Embryonic facial prominence (tissue), 1 donor: ENCODE data around the gene THSD7B.

ENCODE experiments used
- DNase-seq: peaks from one replicate; pipeline ENCODE4 v3.0.0-alpha.2; 2016; ENCODE audit errors: extremely low spot score

THSD7B gene

DNA sequence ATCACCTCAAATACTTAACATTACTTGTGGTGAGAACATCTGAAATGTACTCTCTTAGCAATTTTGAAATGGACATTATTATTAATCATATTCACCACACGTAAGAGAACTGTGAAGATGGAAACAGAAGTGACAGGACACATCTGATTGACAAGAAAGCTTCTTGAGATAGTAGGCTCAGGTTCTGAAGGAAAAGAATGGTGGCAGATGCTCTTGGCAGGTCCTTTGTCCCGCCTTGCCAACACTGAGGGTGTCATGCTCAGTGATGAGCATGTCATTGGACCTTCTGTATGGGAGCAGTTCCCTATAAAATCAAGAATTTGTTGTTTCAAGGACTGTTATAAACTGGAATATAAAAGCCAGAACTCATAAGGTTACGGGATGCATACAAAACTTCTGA, 428.1 kb downstream of the THSD7B start:
- DNase-seq, result no peak

DNA sequence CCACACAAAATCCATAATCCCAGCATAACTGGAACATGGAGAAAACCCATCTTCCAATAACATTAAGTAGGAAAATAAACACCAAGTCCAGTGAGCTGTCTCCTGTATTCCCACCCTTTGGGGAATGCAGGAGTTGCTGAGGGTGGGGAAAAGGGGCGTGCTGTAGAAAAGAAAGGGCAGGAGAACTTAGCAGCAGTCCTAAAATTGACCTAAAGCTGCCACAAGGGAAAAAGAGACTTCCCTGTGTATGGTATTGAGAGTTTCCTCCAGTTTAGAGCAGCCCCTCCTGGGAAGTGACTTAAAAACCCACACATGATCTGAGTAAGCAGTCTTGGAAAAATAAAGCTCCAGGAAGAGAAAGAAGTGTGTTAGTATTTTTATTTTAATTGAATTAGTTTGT, 428.8 kb downstream of the THSD7B start:
- no peak for DNase-seq

DNA sequence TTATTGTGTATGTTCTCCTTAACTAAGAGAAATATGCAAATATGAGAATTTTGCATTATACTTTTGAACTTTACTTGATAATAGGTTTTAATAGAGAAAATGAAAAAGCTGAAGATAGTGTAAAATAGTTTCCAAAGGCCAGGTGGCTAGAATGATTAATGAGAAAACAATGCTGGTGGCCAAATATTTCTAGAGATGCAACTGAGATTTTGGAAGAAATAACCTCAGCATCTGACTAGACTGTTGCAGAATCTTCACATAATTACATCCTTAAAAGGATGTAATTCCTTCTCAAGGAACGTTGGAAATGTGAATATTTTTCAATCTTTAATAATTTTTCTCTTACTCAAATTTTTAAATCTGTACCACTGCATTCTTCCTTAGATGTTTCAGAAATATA, 434.4 kb downstream of the THSD7B start:
- DNase-seq, result no peak

DNA sequence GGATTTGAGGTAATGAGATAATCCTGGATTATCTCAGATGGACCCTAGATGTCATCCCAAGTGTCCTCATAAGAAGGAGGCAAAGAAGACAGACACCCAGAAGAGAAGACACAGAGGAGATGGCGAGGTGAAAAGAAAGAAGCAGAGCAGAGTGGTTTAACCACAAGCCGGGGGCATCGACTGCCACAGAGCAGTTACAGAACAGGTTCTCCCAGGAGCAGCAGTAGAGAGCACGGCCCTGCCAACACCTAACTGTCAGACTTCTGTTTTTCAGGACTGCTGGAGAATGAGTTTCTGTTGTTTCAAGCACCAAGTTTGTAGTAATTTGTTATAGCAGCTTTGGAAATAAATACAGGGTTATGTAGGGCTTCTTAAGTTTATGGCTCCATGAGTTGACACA, 437.0 kb downstream of the THSD7B start:
- no peak for DNase-seq

DNA sequence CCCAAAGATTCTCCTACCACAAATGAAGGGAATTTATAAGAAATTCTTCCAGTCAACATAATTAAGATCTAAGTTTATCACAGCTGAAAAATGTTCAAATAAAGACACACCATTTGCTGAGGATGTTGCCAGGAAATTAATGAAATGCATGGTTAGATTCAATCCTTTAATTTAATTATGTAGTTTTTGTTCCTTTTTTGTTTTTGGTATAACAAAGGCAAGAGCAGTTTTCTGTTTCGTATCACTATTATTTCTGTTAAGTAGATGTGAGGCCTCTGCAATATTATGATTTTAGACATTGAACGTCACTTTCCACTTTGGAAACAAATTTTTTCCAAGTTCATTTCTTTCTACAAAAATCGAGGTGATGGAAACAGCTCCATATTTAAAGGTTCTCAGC, 440.0 kb downstream of the THSD7B start:
- no peak for DNase-seq

DNA sequence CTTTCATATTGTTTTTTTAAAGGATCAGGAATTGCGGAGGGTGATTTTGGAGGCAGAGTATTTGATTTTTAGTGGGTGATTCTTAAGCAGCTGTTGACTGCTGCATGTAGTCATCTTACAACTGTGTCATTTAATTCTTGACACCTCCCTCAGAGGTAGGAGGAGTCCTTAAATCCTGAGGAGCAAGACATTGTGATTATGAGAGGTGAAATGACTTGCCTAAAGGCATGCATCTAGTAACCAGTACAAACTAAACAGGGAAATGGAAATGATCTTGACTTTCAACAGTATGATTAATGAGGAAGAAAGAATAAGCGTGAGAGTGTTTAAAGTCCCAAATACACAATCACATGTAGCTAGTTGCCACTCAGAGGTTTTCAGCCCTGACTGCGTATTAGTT, 440.7 kb downstream of the THSD7B start:
- no peak for DNase-seq

DNA sequence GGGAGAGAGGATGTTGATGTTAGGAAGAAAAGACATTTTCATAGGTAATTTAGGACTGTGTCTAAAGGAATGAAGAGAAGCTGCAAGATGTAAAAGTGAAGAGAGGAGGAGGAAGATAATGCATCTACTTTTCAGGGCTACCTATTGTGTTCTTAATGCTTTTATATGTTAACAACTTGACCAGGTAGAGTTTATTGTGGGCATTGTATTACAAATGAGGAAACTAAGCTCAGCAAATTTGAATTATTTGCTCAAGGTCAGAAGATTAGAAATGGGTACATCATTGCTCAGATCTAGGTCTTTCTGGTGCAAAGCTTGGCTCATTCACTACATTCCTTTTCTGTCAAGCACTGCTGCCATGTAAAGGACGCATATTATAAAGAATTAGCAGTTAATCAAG, 441.7 kb downstream of the THSD7B start:
- no peak for DNase-seq

DNA sequence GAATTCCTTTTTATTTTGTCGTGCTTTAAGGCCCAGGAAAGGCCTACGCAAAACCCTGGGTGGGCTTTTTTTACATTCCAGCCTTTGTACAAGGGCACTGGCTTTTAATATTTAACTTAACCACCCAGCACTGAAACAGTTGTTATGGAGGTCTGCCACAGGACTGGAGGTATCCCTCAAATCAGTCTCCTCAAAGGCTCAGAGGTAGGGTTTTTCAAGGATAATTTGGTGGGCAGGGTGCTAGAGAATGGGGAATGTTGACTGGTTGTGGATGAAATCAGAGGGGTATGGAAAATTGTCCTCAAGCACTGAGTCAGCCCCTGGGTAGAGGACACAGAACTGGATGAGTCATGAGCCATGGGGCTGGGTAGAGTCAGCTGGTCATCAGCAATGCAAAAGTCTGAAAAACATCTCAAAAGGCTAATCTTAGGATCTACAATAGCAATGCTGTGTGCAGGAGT, 443.1 kb downstream of the THSD7B start:
- no peak for DNase-seq

DNA sequence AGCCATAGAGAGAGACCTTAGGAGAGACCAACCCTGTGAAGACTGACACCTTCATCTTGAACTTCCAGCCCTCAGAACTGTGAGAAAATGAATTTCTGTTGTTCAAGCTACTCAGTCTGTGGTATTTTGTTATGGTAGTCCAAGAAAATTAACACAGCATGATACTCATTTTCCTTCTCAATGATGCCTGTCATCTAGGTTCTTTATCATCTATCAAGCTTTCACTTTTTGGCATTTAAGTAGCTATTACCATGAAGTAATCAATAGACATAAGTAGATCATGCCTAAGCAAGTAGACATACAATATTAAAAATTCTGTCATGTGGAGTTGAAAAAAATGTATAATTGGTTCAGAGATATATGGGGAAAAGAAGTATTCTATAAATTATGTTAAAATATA, 444.7 kb downstream of the THSD7B start:
- DNase-seq, result no peak

DNA sequence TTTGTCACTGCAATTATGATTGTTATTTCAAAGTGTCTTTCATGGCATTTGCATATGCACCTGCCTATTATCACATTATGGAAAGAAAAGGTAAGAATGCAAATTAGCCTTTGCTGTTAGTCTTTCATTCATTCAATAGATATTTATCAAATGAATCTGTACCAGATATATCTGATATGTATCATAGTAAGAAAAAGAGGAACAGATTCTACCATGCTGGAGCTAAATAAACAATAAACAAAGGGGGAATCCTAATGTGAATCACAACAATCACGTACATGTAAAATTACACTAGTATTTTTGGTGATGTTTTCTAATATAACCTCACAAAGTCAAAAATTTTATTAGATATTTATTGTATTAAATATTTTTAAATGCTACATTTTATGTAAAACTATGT, 446.4 kb downstream of the THSD7B start:
- DNase-seq, result no peak

DNA sequence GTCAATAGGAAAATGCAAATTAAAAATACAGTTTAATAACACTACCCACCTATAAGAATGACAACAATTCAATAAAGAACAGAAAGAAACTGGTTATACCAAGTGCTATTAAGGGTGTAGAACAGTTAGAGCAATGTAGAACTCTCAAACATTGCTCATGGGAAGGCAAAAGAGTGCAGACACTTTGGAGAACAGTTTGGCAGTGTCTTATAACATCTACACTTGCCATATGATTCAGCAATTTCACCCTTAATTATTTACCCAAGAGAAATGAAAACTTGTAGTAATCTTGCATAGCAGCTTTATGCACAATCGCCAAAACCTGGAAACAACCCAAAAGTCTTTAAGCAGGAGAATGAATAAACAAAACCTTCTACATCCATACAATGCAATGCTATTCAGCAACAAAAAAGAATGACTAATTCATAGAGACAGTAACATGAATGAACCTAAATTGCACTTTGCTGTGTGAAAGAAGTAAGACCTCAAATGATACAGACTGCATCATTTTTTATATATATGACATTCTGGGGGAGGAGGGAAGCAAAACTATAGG, 455.2 kb downstream of the THSD7B start:
- no peak for DNase-seq

DNA sequence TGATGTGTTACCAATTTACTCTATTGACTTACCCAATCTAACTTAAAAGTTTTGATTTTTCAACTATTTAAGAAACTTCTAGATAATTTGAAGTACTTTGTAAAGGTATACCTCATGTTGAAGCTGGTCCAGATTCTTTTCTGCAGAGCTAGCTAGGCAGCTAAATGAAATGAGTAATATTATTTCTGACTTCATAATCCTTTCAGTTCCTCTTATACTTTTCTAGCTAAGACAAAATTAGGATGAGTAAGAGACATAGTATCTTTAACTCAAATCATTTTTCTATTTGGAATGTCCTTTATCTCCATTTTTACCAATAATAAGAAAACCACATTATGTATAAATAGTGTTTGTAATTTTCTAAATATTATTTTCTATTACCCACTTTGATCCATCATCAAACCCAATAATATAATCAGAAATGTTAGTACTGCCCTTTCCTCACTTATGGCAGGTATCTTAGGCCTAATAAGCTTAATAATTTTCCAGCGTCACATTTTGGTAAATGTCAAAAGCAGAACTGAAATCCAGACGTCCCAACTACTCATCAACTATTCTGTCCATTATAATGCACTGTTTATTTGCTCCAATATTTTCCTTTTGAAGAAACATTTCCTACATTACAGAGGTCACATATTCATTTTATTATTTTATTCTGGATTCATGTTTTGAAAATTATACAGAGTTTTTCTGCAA, 456.6 kb downstream of the THSD7B start:
- DNase-seq, result no peak

DNA sequence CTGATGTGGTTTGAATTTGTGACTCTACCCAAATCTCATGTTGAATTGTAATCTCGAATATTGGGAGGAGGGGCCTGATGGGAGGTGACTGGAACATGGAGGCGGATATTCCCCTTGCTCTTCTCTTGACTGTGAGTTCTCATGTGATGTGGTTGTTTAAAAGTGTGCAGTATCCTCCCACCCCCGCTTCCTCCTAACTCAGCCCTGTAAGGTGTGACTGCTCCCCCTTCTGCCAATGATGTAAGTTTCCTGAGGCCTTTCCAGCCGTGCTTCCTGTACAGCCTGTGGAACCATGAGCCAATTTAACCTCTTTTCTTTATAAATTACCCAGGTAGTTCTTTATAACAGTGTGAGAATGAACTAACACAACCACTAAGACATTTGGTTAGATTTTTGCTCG, 458.4 kb downstream of the THSD7B start:
- no peak for DNase-seq

DNA sequence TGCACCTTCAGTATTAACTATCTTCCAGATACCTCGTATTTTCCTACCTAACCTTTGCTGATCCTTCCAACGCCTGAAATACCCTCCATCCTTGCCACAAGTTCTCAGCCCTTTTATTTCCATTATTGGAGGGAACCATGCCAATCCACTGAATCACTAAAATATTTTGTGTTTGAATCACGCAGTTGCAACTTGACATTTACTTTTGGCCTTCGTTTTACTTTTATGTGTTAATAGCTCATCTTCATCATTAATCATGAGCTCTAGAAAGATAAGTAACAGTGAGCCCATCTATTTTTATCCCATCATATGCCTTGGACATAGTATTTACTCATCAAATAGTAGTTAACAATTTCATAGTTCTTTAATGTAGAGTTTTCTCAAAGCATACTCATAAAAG, 463.2 kb downstream of the THSD7B start:
- DNase-seq, result no peak

DNA sequence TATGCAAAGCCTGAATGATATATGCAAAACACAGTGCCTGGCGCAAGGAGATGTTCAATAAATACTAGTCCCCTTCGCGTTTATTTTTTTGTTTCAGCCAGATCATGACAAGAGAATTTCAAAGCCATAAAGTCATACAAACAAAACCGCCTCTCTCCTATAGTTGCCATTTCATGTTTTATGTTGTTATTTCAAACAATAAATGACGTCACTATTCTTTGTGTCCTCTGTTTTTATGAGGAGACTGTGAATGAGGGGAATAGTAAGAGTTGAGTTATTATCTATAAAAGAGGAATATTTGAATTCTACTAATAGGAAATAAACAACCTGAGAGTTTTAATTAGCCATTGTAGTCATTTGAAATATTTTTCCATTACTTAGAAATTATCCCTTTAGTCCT, 464.5 kb downstream of the THSD7B start:
- no peak for DNase-seq

DNA sequence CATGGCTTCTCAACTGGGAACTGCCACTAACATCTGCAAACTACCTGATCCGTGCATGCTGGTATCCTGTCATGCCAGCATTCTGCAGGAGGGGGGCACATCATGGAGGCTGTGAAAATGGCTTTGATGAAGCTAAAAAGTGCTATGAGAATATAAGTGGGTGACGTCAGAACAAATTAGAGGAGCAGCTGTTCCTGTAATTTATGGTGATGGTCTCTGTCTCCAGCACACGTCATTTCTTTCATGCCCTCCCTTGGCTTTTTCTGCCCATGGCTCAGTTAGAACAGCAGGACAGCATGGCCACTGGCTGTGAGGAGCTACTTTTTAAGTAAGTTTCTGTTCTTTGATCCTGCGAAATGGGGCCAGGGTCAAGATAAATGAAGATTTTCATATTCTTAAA, 466.3 kb downstream of the THSD7B start:
- no peak for DNase-seq

DNA sequence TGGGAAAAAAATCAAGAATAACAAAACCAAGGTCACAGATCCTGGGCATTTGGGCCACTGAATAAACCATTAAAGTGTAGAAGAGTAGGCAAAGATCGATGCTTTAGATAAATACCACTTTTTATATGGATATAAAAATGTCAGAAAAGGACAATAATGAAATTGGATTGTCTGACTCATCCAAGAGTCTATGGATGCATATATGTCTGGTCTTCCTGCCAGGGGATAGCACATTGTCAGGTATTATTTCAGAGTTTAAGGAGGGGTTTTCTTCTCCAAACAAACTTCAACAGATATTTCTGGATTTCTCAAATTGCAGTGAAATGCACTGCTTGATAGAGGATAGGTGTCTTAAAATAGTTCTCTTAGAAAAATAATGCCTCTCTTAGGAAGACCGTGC, 466.7 kb downstream of the THSD7B start:
- DNase-seq, result no peak

DNA sequence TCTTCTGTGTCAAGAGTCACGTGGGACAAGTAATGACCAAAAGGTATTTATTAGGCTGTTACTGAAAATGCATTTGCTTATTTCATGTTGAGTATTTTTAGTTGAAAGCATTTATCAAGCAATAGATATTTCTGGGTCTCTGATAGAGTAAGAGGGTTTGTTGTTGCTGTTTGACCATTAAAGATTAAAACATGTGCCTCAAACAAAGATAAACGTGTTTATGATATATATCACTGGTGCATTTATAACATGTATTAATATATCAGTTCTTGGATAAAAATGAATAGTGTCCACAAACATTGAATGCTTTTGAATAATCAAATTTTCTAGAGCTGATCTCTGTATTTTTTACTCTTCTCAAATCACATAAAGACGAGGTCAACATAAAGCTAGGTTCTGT, 467.7 kb downstream of the THSD7B start:
- DNase-seq, result no peak

DNA sequence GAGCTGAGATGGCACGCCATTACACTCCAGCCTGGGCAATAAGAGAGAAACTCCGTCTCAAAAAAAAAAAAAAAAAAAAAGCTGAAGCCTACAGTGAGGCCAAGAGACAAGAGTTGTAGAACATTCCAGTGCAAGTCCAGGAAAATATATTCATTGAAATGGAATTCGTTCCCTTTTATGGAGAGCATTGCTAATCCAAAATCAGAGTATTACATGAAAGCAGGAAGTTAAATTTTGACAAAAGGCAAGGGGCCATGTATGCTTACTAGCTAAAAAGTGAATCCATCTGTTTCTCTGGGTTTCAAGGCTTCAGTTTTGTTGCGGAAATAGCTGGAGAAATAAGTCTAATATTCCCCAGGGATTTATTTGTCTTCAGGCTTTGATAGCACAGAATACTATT, 471.7 kb downstream of the THSD7B start:
- no peak for DNase-seq

DNA sequence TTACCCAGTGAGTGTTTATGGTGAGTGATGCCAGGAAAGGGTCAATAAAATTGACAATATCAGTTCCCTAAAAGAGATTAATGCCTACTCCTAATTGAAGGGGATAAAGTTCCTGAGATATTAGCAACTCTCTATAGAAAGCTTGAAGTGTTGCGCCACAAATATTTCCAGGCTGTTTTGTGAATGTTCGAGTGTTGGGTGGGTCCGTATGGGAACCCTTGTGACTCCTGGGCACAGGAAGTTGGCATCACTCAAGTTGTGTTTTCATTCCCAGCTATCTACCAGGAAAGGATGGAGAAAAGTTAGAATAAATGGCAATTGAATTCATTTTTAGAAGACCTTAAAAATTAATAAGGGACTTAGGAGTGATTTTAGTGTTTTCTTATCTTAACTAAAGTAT, 472.7 kb downstream of the THSD7B start:
- no peak for DNase-seq

DNA sequence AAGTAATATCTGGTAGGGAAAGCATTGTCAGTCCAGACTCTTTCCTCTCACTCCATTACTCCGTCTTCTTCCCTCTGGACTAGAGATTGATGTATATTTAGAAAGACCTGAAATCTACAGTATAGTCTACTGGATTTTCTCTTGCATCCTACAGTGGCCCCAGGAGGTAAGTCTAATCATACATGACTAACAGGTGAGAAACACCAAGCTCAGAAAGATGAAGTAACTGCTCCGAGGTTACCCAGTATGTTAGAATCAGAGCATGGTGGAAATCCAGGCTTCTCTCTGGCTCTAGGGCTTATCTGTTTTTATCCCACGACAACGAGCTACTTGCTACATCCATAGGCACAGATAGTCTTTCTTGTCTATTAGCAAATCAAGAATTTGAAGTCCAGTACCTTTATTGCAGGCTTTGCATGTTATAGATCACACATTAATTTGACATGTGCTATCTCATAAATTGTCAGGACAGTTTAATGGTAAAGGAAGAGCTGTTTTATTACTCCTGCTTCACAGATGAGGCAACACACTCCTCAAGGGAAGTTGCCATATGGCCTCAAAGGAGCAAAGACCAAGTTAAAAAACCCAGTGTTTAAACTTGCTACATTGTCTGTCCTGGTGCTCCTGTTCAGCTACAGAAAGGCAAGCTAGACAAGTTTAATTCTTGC, 484.3 kb downstream of the THSD7B start:
- DNase-seq, result no peak

DNA sequence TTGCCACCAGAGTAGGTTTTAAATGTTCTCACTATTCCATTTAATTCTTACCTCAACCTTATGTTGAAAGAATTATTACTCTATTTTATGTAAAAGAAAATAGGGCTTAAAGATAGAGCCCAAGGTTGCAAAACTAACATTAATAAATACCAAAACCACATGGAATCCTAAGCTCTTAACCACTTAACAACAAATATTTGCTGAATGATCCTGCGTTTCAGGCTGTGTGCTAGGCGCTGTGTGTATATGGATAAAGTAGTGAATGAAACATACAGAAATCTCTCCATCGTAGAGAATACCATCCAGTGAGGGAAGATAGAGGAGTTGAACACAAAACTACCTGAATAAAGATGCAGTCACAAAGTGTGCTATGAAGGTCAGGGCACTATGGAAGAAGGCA, 485.1 kb downstream of the THSD7B start:
- no peak for DNase-seq

DNA sequence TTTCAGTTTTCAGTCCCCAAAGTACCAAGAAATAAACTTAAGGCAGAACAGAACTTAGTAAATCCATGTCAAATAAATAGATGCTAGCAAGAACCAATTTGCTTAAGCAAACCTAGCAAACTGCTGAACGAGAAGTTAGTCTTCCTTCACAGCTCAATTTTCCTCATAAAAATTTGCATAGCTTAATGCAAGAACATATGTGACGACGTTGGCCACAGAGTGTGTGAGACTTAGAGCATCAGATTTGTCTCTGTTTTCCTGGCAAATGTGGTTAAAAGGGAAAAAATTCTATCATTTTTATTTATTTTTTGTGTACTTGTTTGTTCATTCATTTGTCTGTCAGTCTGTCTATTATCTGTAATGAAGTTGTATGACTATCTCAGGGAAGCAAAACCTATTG, 485.7 kb downstream of the THSD7B start:
- no peak for DNase-seq

DNA sequence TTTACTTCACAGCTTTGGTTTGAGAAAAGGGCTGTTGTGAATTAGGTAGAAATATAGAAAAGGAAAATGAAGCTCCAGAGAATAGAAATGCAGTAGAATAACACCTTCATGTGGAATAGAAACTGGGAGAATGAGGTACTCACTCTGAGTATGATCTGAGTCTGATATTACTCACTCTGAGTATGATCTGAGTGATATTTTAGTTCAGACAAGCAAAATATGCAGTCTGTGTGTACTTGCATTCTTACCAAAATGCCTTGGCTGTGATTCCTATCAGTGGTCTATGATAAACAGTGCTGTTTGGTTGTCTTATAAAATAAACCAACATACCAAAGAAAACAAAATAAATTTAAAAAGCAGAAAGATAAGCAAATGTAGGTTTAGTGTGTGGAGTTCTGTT, 487.6 kb downstream of the THSD7B start:
- no peak for DNase-seq
